Right kidney (tissue), 9 donors: ENCODE results near the gene COL6A5.
"Not testable (repeated sequence)": the region's sequence is repeated elsewhere in the genome, so short reads cannot be mapped to it uniquely, and the experiment has no call there.

Experiments
- DNase-seq: peaks from one replicate; pipeline ENCODE4 v3.0.0-alpha.2; 2016
- long read RNA-seq, 8 donors: transcript quantifications; one replicate each; lab custom pipeline, GENCODE V29; 2026

COL6A5 gene
- long read RNA-seq, donor 1, result 0 reads
- long read RNA-seq, donor 2, result 0 reads
- long read RNA-seq, donor 3, result 0 reads
- long read RNA-seq, donor 4, result 0 reads
- long read RNA-seq, donor 5, result 0 reads
- long read RNA-seq, donor 6, result 0 reads
- long read RNA-seq, donor 7, result 0 reads
- long read RNA-seq, donor 8, result 0 reads

- DNase-seq, result peak; percentile 50
These were observed at the start of gene COL6A5 for GRCh38 chr3:130345487-130346079. Gene COL6A5, plus strand, starts transcription at chr3:130345672. Its CDS starts 27,967 bp downstream, at chr3:130373639.

- DNase-seq, result no peak
These were observed 45.9 kb upstream of the COL6A5 start for GRCh38 chr3:130299531-130299930.

GRCh38 chr3:130300888-130301287 is 44.6 kb upstream of the COL6A5 start:
- no peak for DNase-seq

- no peak for DNase-seq
These were observed 35.4 kb upstream of the COL6A5 start for GRCh38 chr3:130310109-130310508.

- DNase-seq, result no peak
These were observed 33.1 kb upstream of the COL6A5 start for GRCh38 chr3:130312374-130312773.

- no peak for DNase-seq
These were observed 29.3 kb upstream of the COL6A5 start for GRCh38 chr3:130316169-130316568.

- no peak for DNase-seq
These were observed 22.0 kb upstream of the COL6A5 start for GRCh38 chr3:130323503-130323902.

- no peak for DNase-seq
These were observed 4.7 kb upstream of the COL6A5 start for GRCh38 chr3:130340766-130341165.

- no peak for DNase-seq
These were observed 4.1 kb upstream of the COL6A5 start for GRCh38 chr3:130341388-130341787.

GRCh38 chr3:130341882-130342281 is 3.6 kb upstream of the COL6A5 start:
- DNase-seq, result no peak

GRCh38 chr3:130342821-130343661 is 2.4 kb upstream of the COL6A5 start:
- DNase-seq, result no peak

GRCh38 chr3:130348258-130348657 is 2.8 kb downstream of the COL6A5 start:
- not testable (repeated sequence) for DNase-seq

- no peak for DNase-seq
These were observed 9.0 kb downstream of the COL6A5 start for GRCh38 chr3:130354430-130354829.

GRCh38 chr3:130374033-130374432 is 28.6 kb downstream of the COL6A5 start:
- DNase-seq, result no peak

GRCh38 chr3:130374908-130375307 is 29.4 kb downstream of the COL6A5 start:
- DNase-seq, result no peak

GRCh38 chr3:130377960-130378676 is 32.6 kb downstream of the COL6A5 start:
- DNase-seq, result no peak

GRCh38 chr3:130378677-130379191 is 33.3 kb downstream of the COL6A5 start:
- no peak for DNase-seq

- no peak for DNase-seq
These were observed 33.8 kb downstream of the COL6A5 start for GRCh38 chr3:130379274-130379673.

- DNase-seq, result no peak
These were observed 34.9 kb downstream of the COL6A5 start for GRCh38 chr3:130380398-130380797.

- DNase-seq, result no peak
These were observed 38.0 kb downstream of the COL6A5 start for GRCh38 chr3:130383424-130383823.

- no peak for DNase-seq
These were observed 39.1 kb downstream of the COL6A5 start for GRCh38 chr3:130384476-130385025.

- no peak for DNase-seq
These were observed 41.3 kb downstream of the COL6A5 start for GRCh38 chr3:130386604-130387263.
